Mesodermal cell (in vitro differentiated cells): ENCODE measurements around the gene ZNF2.

ENCODE experiments used
- H3K27ac ChIP-seq: 2 replicates; pipeline ENCODE4 v1.7.0; 2013; ENCODE audit warnings: mild to moderate bottlenecking, low read depth, low read length, moderate library complexity; ENCODE audit not compliant: severe bottlenecking
- H3K36me3 ChIP-seq: 2 replicates; pipeline ENCODE4 v1.7.1; 2013; ENCODE audit warnings: mild to moderate bottlenecking, low read length, moderate library complexity; ENCODE audit not compliant: control insufficient read depth, insufficient read depth
- H3K4me1 ChIP-seq: one replicate; pipeline ENCODE4 v1.7.1; 2013; ENCODE audit warnings: mild to moderate bottlenecking, low read length; ENCODE audit not compliant: insufficient read depth, control insufficient read depth, poor library complexity, severe bottlenecking
- H3K4me3 ChIP-seq: 2 replicates; pipeline ENCODE4 v1.7.0; 2013; ENCODE audit warnings: low read length, control low read depth, mild to moderate bottlenecking; ENCODE audit not compliant: insufficient read depth, poor library complexity, severe bottlenecking; ENCODE audit errors: extremely low read depth
- H3K9me3 ChIP-seq: 2 replicates; pipeline ENCODE4 v1.7.1; 2013; ENCODE audit warnings: mild to moderate bottlenecking, low read length, moderate library complexity; ENCODE audit not compliant: control insufficient read depth
- WGBS, 2 experiments: methylation state at CpG; one replicate each; pipeline ENCODE4 v1.1.5; 2013; ENCODE audit warnings: missing lambda C conversion rate in 2 of 2; ENCODE audit not compliant: insufficient coverage in 2 of 2; 5-methylcytosine and 5-hydroxymethylcytosine counted together

The ZNF2 gene

GRCh38 chr2:95206096-95206495 is 40.5 kb downstream of the ZNF2 start:
- 7 to 22% methylated on average over 3 to 7 of the region's 10 CpGs for WGBS, 2 experiments

DNA sequence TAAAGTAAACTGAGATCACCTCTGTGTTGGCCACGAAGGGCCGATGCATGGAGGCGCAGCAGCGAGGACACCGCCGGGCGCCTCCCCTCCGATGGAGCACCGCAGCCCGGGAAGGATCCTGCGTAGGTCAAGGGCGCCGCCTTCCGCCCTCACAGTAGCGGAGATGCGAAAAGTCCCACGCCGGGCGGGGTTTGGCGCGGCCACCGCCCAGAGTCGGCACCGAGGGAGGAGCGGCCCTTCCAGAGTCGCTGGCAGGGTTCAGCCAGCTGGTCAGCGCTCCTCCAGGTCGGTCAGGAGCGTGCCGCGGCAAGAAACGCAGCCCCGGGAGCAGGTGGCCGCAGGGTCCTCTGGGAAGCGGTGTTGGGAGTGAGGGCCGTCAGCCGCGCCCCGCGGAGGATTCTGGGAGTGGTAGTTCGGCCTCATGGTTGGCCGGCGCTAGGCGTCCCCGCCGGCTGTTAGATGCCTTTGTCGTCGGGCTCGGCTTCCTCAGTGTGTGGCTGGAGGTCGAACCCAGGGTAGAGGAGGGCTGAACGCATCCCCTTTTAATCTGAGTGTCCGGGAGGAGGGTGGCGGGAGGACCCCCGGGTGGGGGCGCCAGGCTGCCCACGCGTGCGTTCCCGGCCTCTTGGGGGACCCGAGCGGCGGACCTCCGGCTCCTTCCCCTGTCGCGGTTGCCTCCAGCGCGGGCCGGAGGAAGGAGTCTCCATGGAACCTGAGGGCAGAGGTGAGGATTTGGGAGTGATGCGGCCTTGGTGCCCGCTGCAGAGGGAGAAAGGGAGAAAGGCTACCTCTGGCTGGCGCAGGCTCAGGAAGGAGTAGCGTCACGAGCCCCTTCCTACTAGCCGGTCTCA is 41.7 kb downstream of the ZNF2 start, which contains the start of gene ZNF892:
Gene ZNF892, plus strand, starts transcription at position 411 of the 851 bp plus-strand sequence. Its CDS starts 295 bp downstream, at position 706.
- WGBS, 2 experiments = 1 to 2% methylated on average over 38 to 59 of the region's 74 CpGs
- Histone ChIP-seq H3K27ac (peak within 1 kb of the TSS; percentile 65), H3K4me1 (no peaks in the 10 kb centered on the region), H3K9me3 (peaks cover 33% of the 10 kb centered on the region), H3K36me3 (peaks cover 35% of the 10 kb centered on the region), H3K4me3 (peak within 1 kb of the TSS; percentile 69)

More at GRCh38 chr2:95206096-95206495, 40.5 kb downstream of the ZNF2 start:
- Histone ChIP-seq H3K27ac (no peak overlapping the region), H3K4me1 (no peaks in the 10 kb centered on the region), H3K4me3 (peak overlapping the region; percentile 69), H3K9me3 (peaks cover 22% of the 10 kb centered on the region), H3K36me3 (peaks cover 22% of the 10 kb centered on the region)

DNA sequence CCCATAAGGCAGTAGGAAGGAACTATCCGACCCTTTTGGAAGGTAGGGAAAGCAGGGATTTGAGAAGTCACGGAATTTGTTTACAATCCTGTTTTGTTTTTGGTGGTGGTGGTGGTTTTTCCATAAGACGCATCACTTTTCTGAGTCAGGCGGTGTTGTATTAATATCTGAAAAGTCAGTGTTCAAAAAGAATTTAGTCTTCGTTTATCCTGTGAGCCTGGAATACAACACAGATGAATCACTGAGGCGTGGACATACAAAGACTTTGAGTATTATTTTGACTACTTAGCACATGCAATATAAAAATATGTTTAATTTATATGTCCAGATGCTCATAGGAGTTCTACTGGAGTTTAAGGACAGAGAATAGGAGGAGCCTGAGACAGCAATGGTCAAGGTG is 42.5 kb downstream of the ZNF2 start:
- no peaks in the 10 kb centered on the region for H3K4me1 ChIP-seq
- H3K4me3 ChIP-seq = peak overlapping the region; percentile 69
- no peak overlapping the region for H3K27ac ChIP-seq
- H3K36me3 ChIP-seq = peaks cover 42% of the 10 kb centered on the region
- H3K9me3 ChIP-seq = peaks cover 41% of the 10 kb centered on the region
- 80 to 89% methylated on average over 2 to 5 of the region's 6 CpGs for WGBS, 2 experiments

DNA sequence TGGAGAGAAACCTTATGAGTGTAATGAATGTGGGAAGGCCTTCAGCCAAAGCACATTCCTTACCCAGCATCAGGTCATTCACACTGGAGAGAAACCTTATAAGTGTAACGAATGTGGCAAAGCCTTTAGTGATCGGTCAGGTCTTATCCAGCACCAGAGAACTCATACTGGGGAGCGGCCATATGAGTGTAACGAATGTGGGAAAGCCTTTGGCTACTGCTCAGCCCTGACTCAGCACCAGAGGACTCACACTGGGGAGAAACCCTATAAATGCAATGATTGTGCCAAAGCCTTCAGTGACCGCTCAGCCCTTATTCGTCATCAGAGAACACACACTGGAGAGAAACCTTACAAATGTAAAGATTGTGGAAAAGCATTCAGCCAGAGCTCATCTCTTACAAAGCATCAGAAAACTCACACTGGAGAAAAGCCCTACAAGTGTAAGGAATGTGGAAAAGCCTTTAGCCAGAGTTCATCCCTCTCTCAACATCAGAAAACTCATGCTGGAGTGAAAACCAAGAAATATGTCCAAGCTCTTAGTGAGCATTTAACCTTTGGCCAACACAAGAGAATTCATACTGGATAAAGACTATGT is 49.5 kb downstream of the ZNF2 start:
- H3K27ac ChIP-seq = no peak overlapping the region
- no peak overlapping the region for H3K4me3 ChIP-seq
- no peaks in the 10 kb centered on the region for H3K4me1 ChIP-seq
- peaks cover 89% of the 10 kb centered on the region for H3K36me3 ChIP-seq
- H3K9me3 ChIP-seq = peaks cover 90% of the 10 kb centered on the region
- 87 to 91% methylated on average over 4 of the region's 6 CpGs for WGBS, 2 experiments

DNA sequence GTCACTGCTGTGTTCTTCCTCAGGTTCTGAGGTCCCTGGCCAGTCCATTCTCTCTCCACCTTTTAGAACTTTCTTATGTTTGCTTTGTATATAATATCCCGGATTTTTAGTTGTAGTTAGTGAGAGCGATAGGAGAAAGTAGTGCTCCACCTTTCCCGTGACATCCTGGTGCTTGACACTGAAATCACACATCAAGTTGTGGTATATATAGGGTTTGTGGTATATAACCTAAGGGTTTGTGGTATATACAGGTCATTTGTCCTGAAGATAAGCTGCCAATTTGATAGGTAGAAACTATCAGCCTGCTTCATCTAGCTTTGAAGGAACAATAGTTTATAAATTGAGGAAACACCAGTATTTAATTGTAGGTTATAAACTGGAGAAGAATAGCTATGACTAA is 54.8 kb downstream of the ZNF2 start:
- 66 to 100% methylated on average over 2 of the region's 3 CpGs for WGBS, 2 experiments
- no peak overlapping the region for H3K4me3 ChIP-seq
- peaks cover 52% of the 10 kb centered on the region for H3K9me3 ChIP-seq
- no peaks in the 10 kb centered on the region for H3K4me1 ChIP-seq
- H3K27ac ChIP-seq = no peak overlapping the region
- H3K36me3 ChIP-seq = peaks cover 44% of the 10 kb centered on the region

GRCh38 chr2:95225658-95226057 is 60.0 kb downstream of the ZNF2 start:
- H3K9me3 ChIP-seq = peaks cover 11% of the 10 kb centered on the region
- no peak overlapping the region for H3K4me3 ChIP-seq
- no peak overlapping the region for H3K27ac ChIP-seq
- no peaks in the 10 kb centered on the region for H3K4me1 ChIP-seq
- H3K36me3 ChIP-seq = peaks cover 7% of the 10 kb centered on the region

GRCh38 chr2:95231723-95232122 is 66.1 kb downstream of the ZNF2 start:
- Histone ChIP-seq H3K27ac (no peak overlapping the region), H3K4me3 (no peak overlapping the region), H3K36me3 (no peaks in the 10 kb centered on the region), H3K4me1 (no peaks in the 10 kb centered on the region), H3K9me3 (no peaks in the 10 kb centered on the region)
- WGBS, 2 experiments = 80 to 90% methylated on average over 2 of the region's 3 CpGs

DNA sequence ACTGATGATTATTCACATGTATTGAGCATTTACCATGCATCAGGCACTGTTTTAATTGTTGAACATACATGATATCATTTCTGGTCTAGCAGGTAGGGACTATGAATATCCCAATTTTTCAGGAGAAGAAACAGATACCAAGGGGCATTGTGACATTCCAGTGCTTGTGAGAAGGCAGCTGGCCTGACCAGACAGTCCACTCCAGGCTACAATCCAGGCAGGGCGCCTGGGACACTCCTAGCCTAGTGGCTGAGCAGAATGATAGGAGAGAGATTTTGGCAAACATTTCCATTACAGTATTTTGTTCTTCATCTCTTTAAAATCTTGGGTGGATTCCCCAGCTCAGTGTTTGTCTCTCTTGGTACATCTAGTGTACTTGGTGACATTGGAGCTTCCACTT is 66.6 kb downstream of the ZNF2 start:
- WGBS, 2 experiments = 100% methylated on average over 1 of the region's 1 CpG
- no peak overlapping the region for H3K4me3 ChIP-seq
- H3K27ac ChIP-seq = no peak overlapping the region
- no peaks in the 10 kb centered on the region for H3K36me3 ChIP-seq
- no peaks in the 10 kb centered on the region for H3K9me3 ChIP-seq
- no peaks in the 10 kb centered on the region for H3K4me1 ChIP-seq
